Stimulated activated CD4-positive, alpha-beta T cell treated with anti-CD3 and anti-CD28 coated beads, Interleukin-1b, Interleukin-23, amount 100 ng/mL, for 48 hours (primary cell): Measurements from ENCODE around the gene ADCY2.
"Not testable (repeated sequence)": the region's sequence is repeated elsewhere in the genome, so short reads cannot be mapped to it uniquely, and the experiment has no call there.

Experiments
- DNase-seq: peaks from one replicate; pipeline ENCODE4 v3.0.0-alpha.2; 2020

ADCY2 gene

GRCh38 chr5:7396713-7397454, 946 bp downstream of the ADCY2 start:
- no peak for DNase-seq

- DNase-seq = no peak
These were observed 2.0 kb downstream of the ADCY2 start for GRCh38 chr5:7397937-7398336.

- DNase-seq = no peak
These were observed 2.8 kb downstream of the ADCY2 start for GRCh38 chr5:7398596-7399280.

- no peak for DNase-seq
These were observed 9.3 kb downstream of the ADCY2 start for GRCh38 chr5:7405277-7405676.

- no peak for DNase-seq
These were observed 15.1 kb downstream of the ADCY2 start for GRCh38 chr5:7410936-7411511.

GRCh38 chr5:7412409-7412808, 16.5 kb downstream of the ADCY2 start:
- DNase-seq = no peak

GRCh38 chr5:7415123-7415522, 19.2 kb downstream of the ADCY2 start:
- DNase-seq = no peak

- no peak for DNase-seq
These were observed 19.9 kb downstream of the ADCY2 start for GRCh38 chr5:7415587-7416535.

- no peak for DNase-seq
These were observed 22.3 kb downstream of the ADCY2 start for GRCh38 chr5:7418276-7418675.

GRCh38 chr5:7419367-7419766, 23.4 kb downstream of the ADCY2 start:
- no peak for DNase-seq

GRCh38 chr5:7419846-7420245, 23.9 kb downstream of the ADCY2 start:
- no peak for DNase-seq

GRCh38 chr5:7420510-7421280, 24.8 kb downstream of the ADCY2 start:
- no peak for DNase-seq

- no peak for DNase-seq
These were observed 26.6 kb downstream of the ADCY2 start for GRCh38 chr5:7422316-7423106.

GRCh38 chr5:7423231-7423630, 27.3 kb downstream of the ADCY2 start:
- DNase-seq = not testable (repeated sequence)

GRCh38 chr5:7425830-7426229, 29.9 kb downstream of the ADCY2 start:
- no peak for DNase-seq

- DNase-seq = no peak
These were observed 30.3 kb downstream of the ADCY2 start for GRCh38 chr5:7426284-7426683.

GRCh38 chr5:7434914-7435313, 39.0 kb downstream of the ADCY2 start:
- DNase-seq = no peak

GRCh38 chr5:7435503-7435902, 39.6 kb downstream of the ADCY2 start:
- no peak for DNase-seq

- no peak for DNase-seq
These were observed 40.6 kb downstream of the ADCY2 start for GRCh38 chr5:7436521-7436920.

- DNase-seq = no peak
These were observed 41.9 kb downstream of the ADCY2 start for GRCh38 chr5:7437836-7438235.

- no peak for DNase-seq
These were observed 49.1 kb downstream of the ADCY2 start for GRCh38 chr5:7445068-7445467.
